GM15510 (cell line): ENCODE data around the gene FAM131B.

Experiments used
- POLR2A ChIP-seq: IDR thresholded peaks from 3 replicates; pipeline ENCODE4 v1.6.1; 2011; ENCODE audit warnings: borderline replicate concordance; ENCODE audit not compliant: insufficient read length; ENCODE audit errors: extremely low read depth

The FAM131B gene

GRCh38 chr7:143388491-143389101 is 26.1 kb upstream of the FAM131B start:
- TF ChIP-seq POLR2A, result no peak

- no peak for TF ChIP-seq POLR2A
Observed at GRCh38 chr7:143388051-143388450, 25.5 kb upstream of the FAM131B start.

GRCh38 chr7:143387156-143387975 is 24.9 kb upstream of the FAM131B start:
- TF ChIP-seq POLR2A, result no peak

- no peak for TF ChIP-seq POLR2A
Observed at GRCh38 chr7:143385891-143386781, 23.6 kb upstream of the FAM131B start.

- no peak for TF ChIP-seq POLR2A
Observed at GRCh38 chr7:143384661-143385631, 22.4 kb upstream of the FAM131B start.

GRCh38 chr7:143384148-143384547 is 21.6 kb upstream of the FAM131B start:
- no peak for TF ChIP-seq POLR2A

- no peak for TF ChIP-seq POLR2A
Observed at GRCh38 chr7:143383642-143383957, 21.1 kb upstream of the FAM131B start.

- no peak for TF ChIP-seq POLR2A
Observed at GRCh38 chr7:143382791-143383641, 20.5 kb upstream of the FAM131B start.

- no peak for TF ChIP-seq POLR2A
Observed at GRCh38 chr7:143382126-143382790, 19.7 kb upstream of the FAM131B start.

- no peak for TF ChIP-seq POLR2A
Observed at GRCh38 chr7:143381427-143382125, 19.1 kb upstream of the FAM131B start.

- TF ChIP-seq POLR2A, result peak; percentile 72
Observed at GRCh38 chr7:143380646-143381426, 18.3 kb upstream of the FAM131B start, which contains the start of gene ZYX. Gene ZYX (plus strand): TSS chr7:143381345. CDS start chr7:143381572, 227 bp downstream.

GRCh38 chr7:143380260-143380645 is 17.7 kb upstream of the FAM131B start:
- no peak for TF ChIP-seq POLR2A
